Neural progenitor cell (in vitro differentiated cells): Measurements from ENCODE around the gene FGF2. TPM values are rescaled to one million over a fixed set of nuclear protein-coding genes. Genes with fewer than 3 reads are reported as not detected.
"Not testable (repeated sequence)": the region's sequence is repeated elsewhere in the genome, so short reads cannot be mapped to it uniquely, and the experiment has no call there.

ENCODE experiments used
- DNase-seq: peaks from one replicate; pipeline ENCODE4 v3.0.0-alpha.2; 2016; ENCODE audit warnings: low spot score
- H2AFZ ChIP-seq: fragments of 200-600 bp; sonication (generic); replicated peaks from 2 replicates; pipeline ENCODE4 v1.6.1; 2016; ENCODE audit warnings: antibody characterized with exemption
- H3F3A ChIP-seq: fragments of 200-600 bp; sonication (generic); 2 replicates; pipeline ENCODE4 v1.6.1; 2016; ENCODE audit warnings: antibody characterized with exemption, low read depth
- H3K27ac ChIP-seq: fragments of 200-600 bp; sonication (generic); 2 replicates; pipeline ENCODE4 v1.5.1; 2016; ENCODE audit warnings: mild to moderate bottlenecking
- H3K27me3 ChIP-seq: fragments of 200-600 bp; sonication (generic); 2 replicates; pipeline ENCODE4 v1.6.1; 2016; ENCODE audit warnings: mild to moderate bottlenecking, moderate library complexity
- H3K36me3 ChIP-seq: fragments of 200-600 bp; sonication (generic); 2 replicates; pipeline ENCODE4 v1.5.1; 2016
- H3K4me1 ChIP-seq: fragments of 200-600 bp; sonication (generic); 2 replicates; pipeline ENCODE4 v1.6.1; 2016; ENCODE audit warnings: mixed run types
- H3K4me2 ChIP-seq: fragments of 200-600 bp; sonication (generic); 2 replicates; pipeline ENCODE4 v1.6.1; 2016
- H3K4me3 ChIP-seq: fragments of 200-600 bp; sonication (generic); 2 replicates; pipeline ENCODE4 v1.5.1; 2016
- H3K79me2 ChIP-seq: fragments of 200-600 bp; sonication (generic); 2 replicates; pipeline ENCODE4 v1.6.1; 2016; ENCODE audit warnings: low read depth
- H3K9ac ChIP-seq: fragments of 200-600 bp; sonication (generic); 2 replicates; pipeline ENCODE4 v1.6.1; 2016
- H3K9me3 ChIP-seq: fragments of 200-600 bp; sonication (generic); 2 replicates; pipeline ENCODE4 v1.5.1; 2016; ENCODE audit warnings: low read depth
- H4K20me1 ChIP-seq: fragments of 200-600 bp; sonication (generic); 2 replicates; pipeline ENCODE4 v1.6.1; 2016; ENCODE audit warnings: low read depth
- H3K27ac Mint-ChIP-seq: 3 replicates; pipeline ENCODE4 v1.8.0; 2021; ENCODE audit warnings: mixed read lengths
- H3K27me3 Mint-ChIP-seq: 2 replicates; pipeline ENCODE4 v1.8.0; 2022; ENCODE audit warnings: low read depth, mild to moderate bottlenecking, inconsistent platforms, moderate library complexity, mixed read lengths; ENCODE audit not compliant: insufficient read depth
- H3K36me3 Mint-ChIP-seq: 3 replicates; pipeline ENCODE4 v1.8.0; 2021; ENCODE audit warnings: mixed read lengths
- H3K4me1 Mint-ChIP-seq: 3 replicates; pipeline ENCODE4 v1.8.0; 2021; ENCODE audit warnings: mixed read lengths
- H3K4me3 Mint-ChIP-seq: 3 replicates; pipeline ENCODE4 v1.8.0; 2021; ENCODE audit warnings: mild to moderate bottlenecking, moderate library complexity, mixed read lengths
- H3K9me3 Mint-ChIP-seq: 3 replicates; pipeline ENCODE4 v1.8.0; 2020; ENCODE audit warnings: mixed read lengths
- CTCF ChIP-seq: fragments of 200-600 bp; sonication (generic); IDR thresholded peaks from 2 replicates; pipeline ENCODE4 v1.5.1; 2017; ENCODE audit warnings: antibody characterized with exemption, mild to moderate bottlenecking
- EZH2 ChIP-seq: fragments of 200-600 bp; sonication (generic); IDR thresholded peaks from 2 replicates; pipeline ENCODE4 v1.6.1; 2017; ENCODE audit warnings: antibody characterized with exemption, mild to moderate bottlenecking, moderate library complexity
- EZH2phosphoT487 ChIP-seq: fragments of 200-600 bp; sonication (generic); IDR thresholded peaks from 2 replicates; pipeline ENCODE4 v1.6.1; 2017; ENCODE audit warnings: antibody characterized with exemption
- total RNA-seq: library from RNA; depleted of rRNA; stranded (reverse); fragments of >200 nt; gene quantifications from 2 replicates; pipeline ENCODE4 v1.2.3, GENCODE V29; 2015; ENCODE audit warnings: low replicate concordance

FGF2 gene
- total RNA-seq, 1 donor from 2014 or later: 43.8 TPM

- H3K4me1 ChIP-seq: peaks cover 18% of the 10 kb centered on the region
- H4K20me1 ChIP-seq: peaks cover 28% of the 10 kb centered on the region
- TF ChIP-seq EZH2phosphoT487: no peak
- TF ChIP-seq CTCF: no peak
- no peak for TF ChIP-seq EZH2
- H3K27me3 ChIP-seq: no peaks in the 10 kb centered on the region
- Mint-ChIP-seq H3K4me1 (no peaks in the 10 kb centered on the region), H3K4me3 (no peak overlapping the region), H3K36me3 (peaks cover 3% of the 10 kb centered on the region), H3K27me3 (no peaks in the 10 kb centered on the region), H3K9me3 (peaks cover 15% of the 10 kb centered on the region), H3K27ac (no peak overlapping the region)
- peaks cover 4% of the 10 kb centered on the region for H3F3A ChIP-seq
- H3K4me3 ChIP-seq: no peak overlapping the region
- H3K79me2 ChIP-seq: peaks cover 100% of the 10 kb centered on the region
- H3K9ac ChIP-seq: no peak overlapping the region
- H3K4me2 ChIP-seq: no peak overlapping the region
- H3K9me3 ChIP-seq: no peaks in the 10 kb centered on the region
- H2AFZ ChIP-seq: no peak overlapping the region
- no peak overlapping the region for H3K27ac ChIP-seq
- peaks cover 9% of the 10 kb centered on the region for H3K36me3 ChIP-seq
- DNase-seq: no peak
Observed at GRCh38 chr4:122865425-122865824, 38.8 kb downstream of the FGF2 start.

- not testable (repeated sequence) for H3K4me3 ChIP-seq, H4K20me1 ChIP-seq, H3K4me2 ChIP-seq, H3K4me3 Mint-ChIP-seq, H3K27me3 Mint-ChIP-seq, H3K9ac ChIP-seq, H3K4me1 Mint-ChIP-seq, H2AFZ ChIP-seq, H3K27ac ChIP-seq, DNase-seq, H3K27me3 ChIP-seq, H3K4me1 ChIP-seq, H3K9me3 ChIP-seq, H3K27ac Mint-ChIP-seq, H3F3A ChIP-seq
- Mint-ChIP-seq H3K36me3 (peaks cover 19% of the 10 kb centered on the region), H3K9me3 (peaks cover 32% of the 10 kb centered on the region)
- H3K79me2 ChIP-seq: peaks cover 100% of the 10 kb centered on the region
- H3K36me3 ChIP-seq: peaks cover 12% of the 10 kb centered on the region
Observed at GRCh38 chr4:122868235-122868634, 41.6 kb downstream of the FGF2 start.

- peaks cover 32% of the 10 kb centered on the region for H3K9me3 Mint-ChIP-seq
- peaks cover 99% of the 10 kb centered on the region for H3K79me2 ChIP-seq
- no peaks in the 10 kb centered on the region for H3K4me1 Mint-ChIP-seq
- H3K4me2 ChIP-seq: no peak overlapping the region
- H3K27ac Mint-ChIP-seq: no peak overlapping the region
- peaks cover 21% of the 10 kb centered on the region for H3K36me3 ChIP-seq
- H3K36me3 Mint-ChIP-seq: peaks cover 30% of the 10 kb centered on the region
- no peaks in the 10 kb centered on the region for H4K20me1 ChIP-seq
- no peak overlapping the region for H3K4me3 Mint-ChIP-seq
- no peaks in the 10 kb centered on the region for H3F3A ChIP-seq
- H3K4me3 ChIP-seq: no peak overlapping the region
- no peaks in the 10 kb centered on the region for H3K4me1 ChIP-seq
- H3K9ac ChIP-seq: no peak overlapping the region
- no peaks in the 10 kb centered on the region for H3K9me3 ChIP-seq
- no peak for DNase-seq
- no peak overlapping the region for H2AFZ ChIP-seq
- H3K27me3 Mint-ChIP-seq: no peaks in the 10 kb centered on the region
- H3K27me3 ChIP-seq: no peaks in the 10 kb centered on the region
- TF ChIP-seq EZH2phosphoT487: no peak
- TF ChIP-seq CTCF: no peak
- no peak for TF ChIP-seq EZH2
- H3K27ac ChIP-seq: no peak overlapping the region
Observed at GRCh38 chr4:122873146-122873545, 46.5 kb downstream of the FGF2 start.

GRCh38 chr4:122873821-122874593 lies 47.4 kb downstream of the FGF2 start:
- Mint-ChIP-seq H3K36me3 (peaks cover 37% of the 10 kb centered on the region), H3K27ac (no peak overlapping the region)

More at GRCh38 chr4:122873821-122874593, 47.4 kb downstream of the FGF2 start:
- Mint-ChIP-seq H3K9me3 (peaks cover 33% of the 10 kb centered on the region), H3K4me1 (no peaks in the 10 kb centered on the region), H3K4me3 (no peak overlapping the region), H3K27me3 (no peaks in the 10 kb centered on the region)
- H3K4me1 ChIP-seq: no peaks in the 10 kb centered on the region
- H3K4me3 ChIP-seq: no peak overlapping the region
- no peaks in the 10 kb centered on the region for H3F3A ChIP-seq
- no peak overlapping the region for H3K4me2 ChIP-seq
- H4K20me1 ChIP-seq: no peaks in the 10 kb centered on the region
- no peak overlapping the region for H2AFZ ChIP-seq
- no peak for DNase-seq
- no peak overlapping the region for H3K27ac ChIP-seq
- no peaks in the 10 kb centered on the region for H3K27me3 ChIP-seq
- no peak overlapping the region for H3K9ac ChIP-seq
- TF ChIP-seq EZH2: no peak
- no peak for TF ChIP-seq EZH2phosphoT487
- no peak for TF ChIP-seq CTCF
- no peaks in the 10 kb centered on the region for H3K9me3 ChIP-seq
- peaks cover 25% of the 10 kb centered on the region for H3K36me3 ChIP-seq
- H3K79me2 ChIP-seq: peaks cover 97% of the 10 kb centered on the region
